ENCODE measurements around the gene PLAAT4. TPM values are rescaled to one million over a fixed set of nuclear protein-coding genes. Genes with fewer than 3 reads are reported as not detected.

Gene PLAAT4
- total RNA-seq, 4 donors from 2014 or later, result 23.5 to 53.6 (median 39.8) TPM

- WGBS, 2 donors, result 53 to 77% methylated on average over 5 to 6 of the region's 6 CpGs
- Histone ChIP-seq H3K27ac (no peak overlapping the region), H3K4me3 (replicated peaks in 1 of 3) (no peak overlapping the region), H3K4me1 (peaks cover 3% of the 10 kb centered on the region in 2 donors), H3K9me3 (no peaks in the 10 kb centered on the region), H3K36me3 (no peaks in the 10 kb centered on the region), H3K27me3 (no peaks in the 10 kb centered on the region)
- intact Hi-C loops (cut with DNase I), result no loop called here
- no peak for DNase-seq
- TF ChIP-seq POLR2A (IDR thresholded peaks at IDR 0.05), result no peak
These were observed 15.3 kb downstream of the PLAAT4 start for GRCh38 chr11:63551889-63552266.

- H3K4me1 ChIP-seq, result peaks cover 3% of the 10 kb centered on the region in 2 donors
- WGBS, 2 donors, result 92% methylated on average over 7 of the region's 7 CpGs
- TF ChIP-seq POLR2A (IDR thresholded peaks at IDR 0.05), result no peak
- no peak for TF ChIP-seq CTCF (IDR thresholded peaks at IDR 0.05)
- no peaks in the 10 kb centered on the region for H3K9me3 ChIP-seq
- no peak overlapping the region for H3K4me3 ChIP-seq (replicated peaks in 1 of 3)
- DNase-seq, result no peak
- intact Hi-C loops (cut with DNase I), result no loop called here
- no peaks in the 10 kb centered on the region for H3K27me3 ChIP-seq
- no peak overlapping the region for H3K27ac ChIP-seq
- H3K36me3 ChIP-seq, result no peaks in the 10 kb centered on the region
These were observed 16.3 kb downstream of the PLAAT4 start for GRCh38 chr11:63552921-63553320.

- Histone ChIP-seq H3K27me3 (no peaks in the 10 kb centered on the region), H3K4me3 (replicated peaks in 1 of 3) (no peak overlapping the region), H3K9me3 (no peaks in the 10 kb centered on the region), H3K36me3 (no peaks in the 10 kb centered on the region), H3K27ac (no peak overlapping the region), H3K4me1 (peaks cover 0 to 7% of the 10 kb centered on the region in 2 donors)
- no peak for DNase-seq
- intact Hi-C loops (cut with DNase I), result no loop called here
- TF ChIP-seq POLR2A (IDR thresholded peaks at IDR 0.05), result no peak
- no peak for TF ChIP-seq CTCF (IDR thresholded peaks at IDR 0.05)
- 62 to 93% methylated on average over 8 of the region's 8 CpGs for WGBS, 2 donors
These were observed 17.2 kb downstream of the PLAAT4 start for GRCh38 chr11:63553759-63554158.

GRCh38 chr11:63554877-63555223, 18.2 kb downstream of the PLAAT4 start:
- no peaks in the 10 kb centered on the region for H3K36me3 ChIP-seq
- no peaks in the 10 kb centered on the region for H3K9me3 ChIP-seq
- WGBS, 2 donors, result 75 to 83% methylated on average over 4 of the region's 4 CpGs
- no peak for DNase-seq
- H3K27ac ChIP-seq, result no peak overlapping the region
- no peak overlapping the region for H3K4me3 ChIP-seq (replicated peaks in 1 of 3)
- H3K27me3 ChIP-seq, result no peaks in the 10 kb centered on the region
- H3K4me1 ChIP-seq, result peaks cover under 1 to 18% of the 10 kb centered on the region in 2 donors
- TF ChIP-seq CTCF (IDR thresholded peaks at IDR 0.05) (no peak), POLR2A (IDR thresholded peaks at IDR 0.05) (no peak)
- intact Hi-C loops (cut with DNase I), result no loop called here

GRCh38 chr11:63556404-63557013, 19.9 kb downstream of the PLAAT4 start:
- intact Hi-C loops (cut with DNase I), result no loop called here
- H3K27ac ChIP-seq, result no peak overlapping the region
- no peak overlapping the region for H3K4me3 ChIP-seq (replicated peaks in 1 of 3)
- TF ChIP-seq CTCF (IDR thresholded peaks at IDR 0.05) (no peak), POLR2A (IDR thresholded peaks at IDR 0.05) (no peak)
- H3K27me3 ChIP-seq, result no peaks in the 10 kb centered on the region
- peaks cover 14 to 32% of the 10 kb centered on the region in 2 donors for H3K4me1 ChIP-seq
- WGBS, 2 donors, result 80 to 85% methylated on average over 7 of the region's 7 CpGs
- no peak for DNase-seq
- no peaks in the 10 kb centered on the region for H3K36me3 ChIP-seq
- H3K9me3 ChIP-seq, result no peaks in the 10 kb centered on the region
